GM12873 (cell line): ENCODE results near the gene PRSS50.

ENCODE experiments used
- CTCF ChIP-seq: IDR thresholded peaks from 2 replicates; pipeline ENCODE4 v1.5.1; 2012; ENCODE audit warnings: low read depth, mild to moderate bottlenecking, moderate library complexity, low read length, control low read depth; ENCODE audit not compliant: insufficient read depth; ENCODE audit errors: missing control alignments

Gene PRSS50

GRCh38 chr3:46722443-46722842, 4.8 kb upstream of the PRSS50 start:
- no peak for TF ChIP-seq CTCF

GRCh38 chr3:46721009-46721408, 3.3 kb upstream of the PRSS50 start:
- TF ChIP-seq CTCF, result no peak

- TF ChIP-seq CTCF, result no peak
These were observed 2.1 kb upstream of the PRSS50 start for GRCh38 chr3:46719735-46720271.

- no peak for TF ChIP-seq CTCF
These were observed 1.4 kb upstream of the PRSS50 start for GRCh38 chr3:46719044-46719565.

- no peak for TF ChIP-seq CTCF
These were observed 918 bp downstream of the PRSS50 start for GRCh38 chr3:46716461-46717441.

GRCh38 chr3:46715507-46716175, 2.0 kb downstream of the PRSS50 start:
- TF ChIP-seq CTCF, result no peak
